GM19395 (cell line): ENCODE results near the gene CFAP74.

Source experiments
- ATAC-seq: cut with Tn5 transposase; IDR thresholded peaks from one replicate; pipeline ENCODE4 v1.9.1; 2021; ENCODE audit warnings: mild to moderate bottlenecking, moderate library complexity; ENCODE audit not compliant: unreplicated experiment

The CFAP74 gene

GRCh38 chr1:1918901-1919303 is 84.7 kb downstream of the CFAP74 start, which contains the start of gene TMEM52:
Gene TMEM52 (minus strand): TSS chr1:1919279. CDS start chr1:1919265, 14 bp downstream.
- peak; percentile 36 for ATAC-seq

- ATAC-seq, result no peak
These were observed 85.3 kb downstream of the CFAP74 start for GRCh38 chr1:1917995-1918900.

GRCh38 chr1:1917304-1917976 is 86.1 kb downstream of the CFAP74 start:
- no peak for ATAC-seq

- no peak for ATAC-seq
These were observed 86.7 kb downstream of the CFAP74 start for GRCh38 chr1:1916851-1917251.

- no peak for ATAC-seq
These were observed 87.4 kb downstream of the CFAP74 start for GRCh38 chr1:1915911-1916840.

GRCh38 chr1:1914971-1915692 is 88.5 kb downstream of the CFAP74 start, which contains the start of gene CALML6:
Gene CALML6 (plus strand): TSS chr1:1915260. CDS start chr1:1915281, 21 bp downstream.
- ATAC-seq, result no peak

- ATAC-seq, result no peak
These were observed 89.2 kb downstream of the CFAP74 start for GRCh38 chr1:1914101-1914970.

- no peak for ATAC-seq
These were observed 92.1 kb downstream of the CFAP74 start for GRCh38 chr1:1911350-1912041.

- ATAC-seq, result no peak
These were observed 92.8 kb downstream of the CFAP74 start for GRCh38 chr1:1910651-1911331.

- no peak for ATAC-seq
These were observed 93.5 kb downstream of the CFAP74 start for GRCh38 chr1:1910033-1910465.

- no peak for ATAC-seq
These were observed 95.1 kb downstream of the CFAP74 start for GRCh38 chr1:1908506-1908791.

GRCh38 chr1:1907098-1907736 is 96.4 kb downstream of the CFAP74 start:
- no peak for ATAC-seq

- no peak for ATAC-seq
These were observed 97.1 kb downstream of the CFAP74 start for GRCh38 chr1:1906185-1907097.

- no peak for ATAC-seq
These were observed 100.4 kb downstream of the CFAP74 start for GRCh38 chr1:1903224-1903623.

- no peak for ATAC-seq
These were observed 101.8 kb downstream of the CFAP74 start for GRCh38 chr1:1901641-1902294.
